OCI-LY1 (cell line): Measurements from ENCODE around the gene RGS7.

Experiments
- EZH2 ChIP-seq: fragments of 200-600 bp; sonication (generic), shearing (Covaris generic); IDR thresholded peaks from 2 replicates; pipeline ENCODE4 v1.8.0; 2017; ENCODE audit warnings: borderline replicate concordance, mixed run types, mild to moderate bottlenecking, antibody characterized with exemption, low read length, moderate library complexity, mixed read lengths
- TF ChIP-seq, protein P1 (sequence below): fragments of 200-600 bp; sonication (generic), shearing (Covaris generic); IDR thresholded peaks from 2 replicates; pipeline ENCODE4 v1.5.1; 2017; ENCODE audit warnings: mild to moderate bottlenecking, antibody characterized with exemption, low read length, moderate library complexity, mixed read lengths

- TF ChIP-seq, protein P1, sequence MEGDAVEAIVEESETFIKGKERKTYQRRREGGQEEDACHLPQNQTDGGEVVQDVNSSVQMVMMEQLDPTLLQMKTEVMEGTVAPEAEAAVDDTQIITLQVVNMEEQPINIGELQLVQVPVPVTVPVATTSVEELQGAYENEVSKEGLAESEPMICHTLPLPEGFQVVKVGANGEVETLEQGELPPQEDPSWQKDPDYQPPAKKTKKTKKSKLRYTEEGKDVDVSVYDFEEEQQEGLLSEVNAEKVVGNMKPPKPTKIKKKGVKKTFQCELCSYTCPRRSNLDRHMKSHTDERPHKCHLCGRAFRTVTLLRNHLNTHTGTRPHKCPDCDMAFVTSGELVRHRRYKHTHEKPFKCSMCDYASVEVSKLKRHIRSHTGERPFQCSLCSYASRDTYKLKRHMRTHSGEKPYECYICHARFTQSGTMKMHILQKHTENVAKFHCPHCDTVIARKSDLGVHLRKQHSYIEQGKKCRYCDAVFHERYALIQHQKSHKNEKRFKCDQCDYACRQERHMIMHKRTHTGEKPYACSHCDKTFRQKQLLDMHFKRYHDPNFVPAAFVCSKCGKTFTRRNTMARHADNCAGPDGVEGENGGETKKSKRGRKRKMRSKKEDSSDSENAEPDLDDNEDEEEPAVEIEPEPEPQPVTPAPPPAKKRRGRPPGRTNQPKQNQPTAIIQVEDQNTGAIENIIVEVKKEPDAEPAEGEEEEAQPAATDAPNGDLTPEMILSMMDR, result no peak
- TF ChIP-seq EZH2, result no peak
These were observed 394.9 kb downstream of the RGS7 start for GRCh38 chr1:240962086-240962485.
